COLO829 (cell line): ENCODE results near the gene ZNF440.
"Not testable (repeated sequence)": the region's sequence is repeated elsewhere in the genome, so short reads cannot be mapped to it uniquely, and the experiment has no call there.

Experiments
- DNase-seq: peaks from one replicate; pipeline ENCODE4 v3.0.0; 2012; ENCODE audit warnings: low spot score

The ZNF440 gene

DNA sequence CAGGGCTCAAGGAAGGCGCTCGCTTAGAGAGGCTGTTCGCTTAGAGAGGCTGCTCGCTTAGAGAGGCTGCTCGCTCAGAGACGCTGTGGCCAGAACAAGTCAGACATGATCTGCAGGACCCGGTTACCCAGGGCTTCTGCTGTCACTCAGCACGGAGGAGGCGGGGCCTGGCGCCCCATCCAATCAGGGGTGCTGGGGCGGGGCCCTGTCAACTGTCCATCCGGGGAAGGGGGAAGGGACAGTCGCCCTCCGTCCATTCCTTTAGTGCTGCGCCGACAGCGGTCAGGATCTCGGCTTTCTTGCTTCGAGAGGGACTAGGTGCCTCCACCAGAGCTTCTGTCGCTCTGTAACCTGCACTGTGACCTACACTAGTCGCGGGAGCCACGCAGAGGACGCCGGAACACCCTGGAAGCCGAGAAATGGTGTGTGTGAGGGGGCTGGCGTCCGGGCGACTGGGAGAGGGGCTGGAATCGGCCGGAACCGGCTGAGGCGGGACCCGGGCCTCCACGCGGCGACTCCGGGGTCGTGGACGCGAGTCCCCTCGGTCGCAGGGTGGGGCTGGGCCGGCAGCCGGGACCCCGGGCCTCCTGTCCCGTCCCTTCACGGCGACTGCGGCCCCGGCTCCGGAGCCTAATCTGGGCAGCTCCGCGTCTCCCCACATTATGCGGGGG is at the start of gene ZNF440:
TSS of gene ZNF440 (plus strand) at position 245 of the 671 bp plus-strand sequence. CDS start at position 420, 175 bp downstream.
- DNase-seq, result peak; percentile 89

DNA sequence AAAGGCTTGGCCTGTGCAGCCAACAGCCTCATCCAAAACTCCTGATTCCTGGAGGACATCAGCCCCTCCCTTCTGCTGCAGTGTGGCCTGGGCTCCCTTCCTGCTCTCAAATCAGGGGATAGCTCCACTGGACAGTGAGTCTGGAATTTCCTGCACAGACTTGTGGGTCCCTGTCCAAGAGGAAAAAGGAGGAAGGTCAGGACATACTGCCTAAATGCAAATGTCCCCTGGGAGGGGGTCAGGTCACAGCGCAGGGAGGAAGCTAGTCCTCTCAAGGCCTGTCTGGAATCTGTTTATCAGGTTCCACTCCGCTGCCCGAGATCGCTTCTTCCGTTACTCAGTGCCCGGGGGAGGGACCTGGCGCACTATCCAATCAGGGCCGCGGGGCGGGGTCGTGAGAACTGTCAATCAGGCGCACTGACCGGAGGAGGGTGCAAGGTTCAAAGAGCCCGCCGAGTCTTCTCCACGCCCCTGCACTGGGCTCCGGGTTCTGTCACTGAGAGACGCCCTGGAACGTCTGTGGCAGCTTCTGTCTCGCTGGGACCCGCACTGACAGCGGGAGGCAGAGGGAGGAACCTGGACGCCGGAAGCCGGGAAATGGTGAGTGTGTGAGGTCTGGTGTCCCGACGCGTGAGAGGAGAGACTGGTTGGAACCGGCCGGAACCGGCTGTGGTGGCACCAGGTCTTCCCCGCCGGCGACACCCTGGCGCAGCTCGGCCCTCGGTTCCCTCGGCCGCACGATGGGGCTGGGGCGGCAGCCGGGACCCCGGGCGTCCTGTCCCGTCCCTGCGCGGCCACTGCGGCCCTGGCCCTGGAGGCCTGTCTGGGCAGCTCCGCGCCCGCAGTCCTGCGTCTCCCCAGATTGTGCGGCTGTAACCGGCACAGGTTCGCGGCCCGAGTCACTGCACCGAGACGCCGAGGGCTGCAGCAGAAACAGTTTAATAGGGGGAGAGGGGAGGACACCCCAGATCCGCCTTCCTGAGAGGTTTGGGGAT is 47.2 kb upstream of the ZNF440 start, which contains the start of gene ZNF441:
TSS of gene ZNF441 (plus strand) at position 404 of the 995 bp plus-strand sequence. CDS start at position 598, 194 bp downstream.
- peak; percentile 79 for DNase-seq

DNA sequence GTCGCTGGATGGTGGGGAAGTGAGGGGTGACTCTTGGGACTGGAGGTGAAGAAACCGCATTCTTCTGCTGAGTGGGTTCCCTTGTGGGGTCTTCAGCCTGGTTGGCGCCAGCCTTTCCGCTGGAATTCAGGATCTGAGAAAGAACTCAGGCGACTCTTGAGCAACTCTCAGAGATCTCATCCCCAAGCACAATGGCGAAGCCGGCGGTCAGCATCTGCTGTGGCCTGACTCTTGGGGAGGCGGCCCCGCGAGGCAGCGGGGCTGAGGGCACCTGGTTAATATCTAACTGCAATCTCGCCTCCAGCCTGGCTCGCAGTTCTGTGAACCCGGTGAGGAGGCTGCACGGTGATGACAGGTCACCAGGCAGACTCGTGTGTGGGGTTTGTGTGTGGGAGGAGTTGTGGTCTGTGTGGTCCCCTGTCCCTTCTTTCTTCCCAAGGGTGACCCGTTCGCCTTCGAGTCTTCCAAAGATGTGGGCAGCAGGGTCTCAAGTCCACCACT is 46.4 kb upstream of the ZNF440 start:
- no peak for DNase-seq

DNA sequence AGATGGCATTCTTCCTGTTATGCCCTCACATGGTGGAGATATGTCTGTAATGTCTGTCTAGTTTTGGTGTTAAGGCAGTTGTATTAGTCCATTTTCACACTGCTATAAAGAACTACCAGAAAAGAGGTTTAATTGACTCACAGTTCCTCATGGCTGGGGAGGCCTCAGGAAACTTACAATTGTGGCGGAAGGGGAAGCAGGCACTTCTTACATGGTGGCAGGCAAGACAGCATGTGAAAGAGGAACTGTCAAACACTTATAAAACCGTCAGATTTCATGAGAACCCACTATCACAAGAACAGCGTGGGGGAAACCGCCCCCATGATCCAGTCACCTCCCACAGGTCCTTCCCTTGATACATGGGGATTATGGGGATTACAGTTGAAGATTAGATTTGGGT is 44.1 kb upstream of the ZNF440 start:
- DNase-seq, result no peak

DNA sequence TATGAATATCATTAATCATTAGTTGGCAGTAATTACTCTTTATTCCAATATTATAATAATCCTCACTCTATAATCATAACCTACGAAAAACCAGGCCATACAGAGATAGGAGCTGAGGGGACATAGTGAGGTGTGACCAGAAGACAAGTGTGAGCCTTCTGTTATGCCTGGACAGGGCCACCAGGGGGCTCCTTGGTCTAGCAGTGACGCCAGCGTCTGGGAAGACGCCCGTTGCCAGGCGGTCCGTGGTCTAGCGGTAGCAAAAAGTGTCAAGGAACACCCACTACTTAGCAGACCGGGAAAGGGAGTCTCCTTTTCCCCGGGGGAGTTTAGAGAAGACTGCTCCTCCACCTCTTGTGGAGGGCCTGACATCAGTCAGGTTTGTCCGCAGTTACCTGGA is 42.6 kb upstream of the ZNF440 start:
- DNase-seq, result not testable (repeated sequence)

DNA sequence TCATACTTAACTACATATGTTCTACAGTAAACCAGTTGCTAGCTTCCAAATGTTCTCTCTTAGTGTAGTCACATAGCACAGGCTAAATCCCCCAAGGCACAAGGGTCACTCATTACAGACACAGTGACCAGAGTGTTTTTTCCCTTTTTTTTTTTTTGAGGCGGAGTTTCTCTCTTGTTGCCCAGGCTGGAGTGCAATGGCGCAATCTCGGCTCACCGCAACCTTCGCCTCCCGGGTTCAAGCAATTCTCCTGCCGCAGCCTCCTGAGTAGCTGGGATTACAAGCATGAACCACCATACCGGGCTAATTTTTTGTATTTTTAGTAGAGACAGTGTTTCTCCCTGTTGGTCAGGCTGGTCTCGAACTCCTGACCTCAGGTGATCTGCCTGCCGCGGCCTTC is 37.4 kb upstream of the ZNF440 start:
- DNase-seq, result not testable (repeated sequence)

DNA sequence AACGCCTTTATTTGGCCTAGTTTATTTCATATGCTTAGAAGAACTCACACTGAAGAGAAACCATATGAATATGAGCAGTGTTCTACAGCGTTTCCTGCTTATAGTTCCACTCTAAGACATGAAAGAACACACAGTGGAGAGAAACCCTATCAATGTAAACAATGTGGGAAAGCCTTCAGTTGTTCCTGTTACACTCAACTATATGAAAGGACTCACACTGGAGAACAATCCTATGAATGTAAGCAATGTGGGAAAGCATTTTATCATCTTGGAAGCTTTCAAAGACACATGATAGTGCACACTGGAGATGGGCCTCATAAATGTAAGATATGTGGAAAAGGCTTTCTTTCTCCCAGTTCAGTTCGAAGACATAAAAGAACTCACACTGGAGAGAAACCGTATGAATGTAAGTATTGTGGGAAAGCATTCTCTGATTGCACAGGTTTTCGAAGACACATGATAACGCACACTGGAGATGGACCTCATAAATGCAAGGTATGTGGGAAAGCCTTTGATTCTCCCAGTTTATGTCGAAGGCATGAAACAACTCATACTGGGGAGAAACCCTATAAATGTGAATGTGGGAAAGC is 33.5 kb upstream of the ZNF440 start:
- no peak for DNase-seq

DNA sequence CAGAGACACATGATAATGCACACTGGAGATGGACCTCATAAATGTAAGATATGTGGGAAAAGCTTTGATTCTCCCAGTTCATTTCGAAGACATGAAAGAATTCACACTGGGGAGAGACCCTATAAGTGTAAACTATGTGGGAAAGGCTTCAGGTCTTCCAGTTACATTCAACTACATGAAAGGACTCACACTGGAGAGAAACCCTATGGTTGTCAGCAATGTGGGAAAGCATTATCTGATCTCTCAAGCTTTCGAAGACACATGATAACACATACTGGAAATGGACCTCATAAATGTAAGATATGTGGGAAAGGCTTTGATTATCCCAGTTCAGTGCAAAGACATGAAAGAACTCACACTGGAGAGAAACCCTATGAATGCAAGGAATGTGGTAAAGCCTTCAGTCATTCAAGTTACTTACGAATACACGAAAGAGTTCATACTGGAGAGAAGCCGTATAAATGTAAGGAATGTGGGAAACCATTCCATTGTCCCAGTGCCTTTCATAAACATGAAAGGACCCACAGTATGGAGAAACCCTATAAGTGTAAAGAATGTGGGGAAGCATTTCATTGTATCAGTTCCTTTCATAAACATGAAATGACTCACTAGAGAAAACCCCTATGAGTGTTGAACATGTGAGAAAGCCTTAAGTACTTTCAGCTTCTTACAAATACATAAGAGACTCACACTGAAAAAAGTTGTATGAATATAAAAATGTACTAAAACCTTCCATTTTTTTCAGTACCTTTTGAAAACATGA is 32.6 kb upstream of the ZNF440 start:
- DNase-seq, result no peak

DNA sequence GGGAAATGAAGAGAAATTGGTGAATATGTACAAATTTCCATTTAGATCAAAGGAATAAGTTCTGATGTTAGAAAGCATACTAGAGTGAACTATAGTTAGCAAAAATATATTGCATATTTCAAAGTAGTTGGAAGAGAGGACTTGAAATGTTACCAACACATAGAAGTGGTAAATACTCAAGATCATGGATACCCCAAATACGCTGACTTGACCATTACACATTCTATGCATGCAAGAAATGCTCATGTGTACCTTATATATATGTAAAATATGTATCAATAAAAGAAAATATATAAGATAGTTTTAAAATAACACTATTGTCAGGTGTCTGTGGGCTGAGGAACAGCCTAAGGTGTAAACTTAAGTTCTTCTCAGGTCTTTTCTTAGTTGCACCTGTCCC is 30.3 kb upstream of the ZNF440 start:
- DNase-seq, result no peak

DNA sequence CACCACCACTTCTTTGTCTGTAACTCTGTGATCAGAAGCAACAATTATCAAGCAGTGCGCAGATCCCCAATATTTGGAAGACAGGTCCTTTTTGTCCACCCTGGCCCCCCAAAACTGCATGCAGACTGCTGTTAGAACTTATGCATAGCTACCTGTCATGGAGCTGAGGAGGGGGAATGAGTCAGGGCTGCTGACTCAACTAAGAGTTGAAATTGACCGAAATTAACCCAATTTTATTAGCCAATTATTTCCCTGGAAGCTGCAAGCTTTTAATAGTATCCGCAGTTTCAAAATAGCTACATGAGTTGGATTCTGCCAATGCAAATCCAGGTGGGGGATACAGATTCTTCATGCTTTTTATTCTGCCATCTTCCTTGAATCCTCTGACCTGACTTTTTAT is 29.7 kb upstream of the ZNF440 start:
- DNase-seq, result no peak

DNA sequence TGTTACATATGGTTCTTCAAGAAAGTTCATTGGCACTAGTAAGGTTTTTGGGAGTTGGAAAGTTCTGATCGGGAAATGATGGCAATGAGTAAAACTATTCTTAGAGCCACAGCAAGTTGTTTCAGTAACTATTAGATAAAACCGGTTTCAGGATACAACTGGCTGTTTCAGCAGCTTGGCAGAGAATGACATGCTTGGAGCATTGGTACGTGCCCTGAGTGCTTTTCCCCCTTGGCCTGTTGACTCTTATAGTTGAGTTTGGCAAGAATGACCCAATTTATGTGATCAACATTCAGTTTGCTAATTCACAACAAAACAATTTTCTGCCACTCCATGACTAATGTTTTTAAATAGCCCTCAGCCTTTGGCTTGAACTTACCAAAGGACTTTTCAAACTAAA is 26.5 kb upstream of the ZNF440 start:
- DNase-seq, result no peak

DNA sequence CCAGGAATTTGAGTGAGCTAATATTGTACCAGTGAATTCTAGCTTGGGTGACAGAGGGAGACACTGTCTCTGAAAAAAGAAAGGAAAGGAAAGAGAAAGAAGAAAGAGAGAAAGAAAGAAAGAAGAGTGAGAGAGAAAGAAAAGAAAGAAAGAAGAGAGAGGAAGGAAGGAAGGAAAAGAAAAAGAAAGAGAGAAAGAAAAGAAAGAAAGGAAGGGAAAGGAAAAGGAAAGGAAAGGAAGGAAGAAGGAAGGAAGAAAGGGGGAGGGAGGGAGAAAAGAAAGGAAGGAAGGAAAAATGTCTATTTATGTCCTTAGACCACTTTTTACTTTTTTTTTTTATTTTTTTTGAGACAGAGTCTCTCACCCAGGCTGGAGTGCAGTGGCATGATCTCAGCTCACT is 21.1 kb upstream of the ZNF440 start:
- no peak for DNase-seq

DNA sequence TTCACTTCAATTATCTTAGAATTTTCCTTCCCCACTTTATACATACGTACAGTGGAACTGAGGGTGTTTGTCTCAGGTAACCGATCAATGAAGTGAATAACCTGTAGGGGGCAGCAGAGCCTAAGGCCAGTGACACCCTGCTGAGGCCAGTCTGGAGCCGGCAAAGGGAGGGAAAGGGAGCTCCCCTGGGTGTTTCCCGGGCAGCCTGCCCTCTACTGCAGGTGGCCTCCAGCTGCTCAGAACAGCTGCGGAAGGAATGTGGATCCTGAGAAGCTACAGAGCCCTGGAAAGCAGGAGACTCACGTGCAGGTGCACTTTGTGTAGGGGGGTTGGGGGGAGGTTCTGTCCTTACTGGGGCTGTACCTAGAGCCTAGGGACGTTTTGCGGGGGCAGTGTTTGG is 16.6 kb upstream of the ZNF440 start:
- peak; percentile 70 for DNase-seq

DNA sequence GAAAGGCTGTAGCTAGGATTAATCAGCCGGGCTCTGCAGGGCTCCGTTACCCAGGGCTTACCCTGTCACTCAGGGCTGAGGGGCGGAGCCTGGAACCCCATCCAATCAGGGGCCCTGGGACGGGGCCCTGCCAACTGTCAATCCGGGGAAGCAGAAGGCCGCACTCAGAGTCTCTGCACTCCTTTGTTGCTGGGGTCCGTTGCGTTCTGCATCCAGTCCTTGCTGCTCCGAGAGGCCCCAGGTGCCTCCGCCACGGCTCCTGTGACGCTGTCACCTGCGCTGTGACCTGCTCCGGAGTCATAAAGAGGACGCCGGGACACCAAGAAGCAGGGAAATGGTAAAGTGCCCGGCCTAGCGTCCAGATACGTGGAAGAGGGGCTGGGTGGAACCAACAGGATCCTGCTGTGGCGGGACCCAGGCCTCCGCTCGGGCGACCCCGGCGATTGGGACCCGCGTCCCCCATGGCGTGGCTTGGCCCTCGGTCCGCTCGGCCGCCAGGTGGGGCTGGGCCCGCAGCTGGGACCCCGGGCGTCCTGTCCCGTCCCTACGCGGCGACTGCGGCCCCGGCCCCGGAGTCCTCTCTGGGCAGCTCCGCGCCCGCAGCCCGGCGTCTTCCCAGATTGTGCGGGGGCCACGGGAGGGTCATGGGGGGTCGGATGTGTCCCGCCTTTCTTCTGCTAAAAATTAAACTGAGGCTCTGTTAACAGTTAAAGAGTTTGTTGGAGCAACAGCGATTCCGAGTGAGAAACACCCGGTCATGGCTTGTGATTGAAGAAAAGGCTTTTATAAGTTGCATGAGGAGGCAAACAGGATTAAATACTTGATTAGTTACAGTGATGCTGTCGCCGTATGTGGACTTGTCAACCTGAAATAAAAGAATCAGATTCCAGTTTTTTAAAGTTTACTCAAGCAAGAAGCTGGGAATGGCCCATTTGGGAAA is 15.4 kb upstream of the ZNF440 start, which contains the start of gene ZNF491:
TSS of gene ZNF491 (plus strand) at position 133 of the 940 bp plus-strand sequence. CDS start 7,431 bp downstream, outside the sequence.
- peak; percentile 41 for DNase-seq

DNA sequence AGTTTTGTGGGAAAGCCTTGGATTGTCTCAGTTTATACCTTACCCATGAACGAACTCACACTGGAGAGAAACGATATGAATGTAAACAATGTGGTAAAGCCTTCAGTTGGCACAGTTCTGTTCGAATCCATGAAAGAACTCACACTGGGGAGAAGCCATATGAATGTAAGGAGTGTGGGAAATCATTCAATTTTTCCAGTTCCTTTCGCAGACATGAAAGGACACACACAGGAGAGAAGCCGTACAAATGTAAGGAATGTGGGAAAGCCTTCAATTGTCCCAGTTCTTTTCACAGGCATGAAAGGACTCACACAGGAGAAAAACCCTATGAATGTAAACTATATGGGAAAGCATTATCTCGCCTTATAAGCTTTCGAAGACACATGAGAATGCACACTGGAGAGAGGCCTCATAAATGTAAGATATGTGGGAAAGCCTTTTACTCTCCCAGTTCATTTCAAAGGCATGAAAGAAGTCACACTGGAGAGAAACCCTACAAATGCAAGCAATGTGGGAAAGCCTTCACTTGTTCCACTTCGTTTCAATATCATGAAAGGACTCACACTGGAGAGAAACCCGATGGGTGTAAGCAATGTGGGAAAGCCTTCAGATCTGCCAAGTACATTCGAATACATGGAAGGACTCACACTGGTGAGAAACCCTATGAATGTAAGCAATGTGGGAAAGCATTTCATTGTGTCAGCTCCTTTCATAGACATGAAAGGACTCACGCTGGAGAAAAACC is 7.5 kb upstream of the ZNF440 start:
- no peak for DNase-seq

DNA sequence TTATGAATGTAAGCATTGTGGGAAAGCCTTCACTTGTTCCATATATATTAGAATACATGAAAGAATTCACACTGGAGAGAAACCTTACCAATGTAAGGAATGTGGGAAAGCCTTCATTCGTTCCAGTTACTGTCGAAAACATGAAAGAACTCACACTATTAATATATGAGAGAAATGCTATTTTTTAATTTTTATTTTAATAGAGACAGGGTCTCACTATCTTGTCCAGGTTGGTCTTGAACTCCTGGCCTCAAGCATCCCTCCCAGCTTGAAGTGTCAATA is 7.0 kb upstream of the ZNF440 start:
- no peak for DNase-seq

DNA sequence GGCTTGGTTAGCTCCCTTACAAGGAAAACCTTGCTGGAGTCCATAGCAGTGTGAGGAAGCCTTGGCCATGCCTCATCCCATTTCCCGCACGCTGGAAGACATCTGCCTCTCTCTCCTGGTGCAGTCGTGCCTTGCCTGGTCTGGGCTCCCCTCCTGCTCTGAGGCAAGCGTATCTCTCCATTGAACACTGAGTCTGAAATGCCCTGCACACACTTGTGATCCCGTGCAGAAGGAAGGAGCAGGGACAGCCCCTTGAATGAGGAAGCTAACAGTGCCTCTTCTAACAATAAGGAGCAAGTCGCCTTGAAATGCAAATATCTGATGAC is 407 bp upstream of the ZNF440 start:
- no peak for DNase-seq

DNA sequence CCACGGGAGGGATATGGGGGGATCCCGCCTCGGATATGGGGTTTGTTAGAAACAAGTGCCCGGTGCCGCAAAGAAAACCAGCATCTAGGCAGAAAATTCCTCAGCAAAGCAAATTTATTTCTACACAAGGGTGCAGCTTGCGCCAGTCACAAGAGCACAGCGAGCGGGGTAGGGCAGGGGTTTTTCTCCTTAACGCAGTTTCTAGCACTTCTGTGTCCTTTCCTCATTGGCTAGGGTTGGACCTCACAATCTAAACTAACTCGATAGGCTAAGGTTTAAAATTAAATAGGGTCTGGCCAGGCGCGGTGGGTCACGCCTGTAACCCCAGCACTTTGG is 595 bp downstream of the ZNF440 start:
- no peak for DNase-seq

DNA sequence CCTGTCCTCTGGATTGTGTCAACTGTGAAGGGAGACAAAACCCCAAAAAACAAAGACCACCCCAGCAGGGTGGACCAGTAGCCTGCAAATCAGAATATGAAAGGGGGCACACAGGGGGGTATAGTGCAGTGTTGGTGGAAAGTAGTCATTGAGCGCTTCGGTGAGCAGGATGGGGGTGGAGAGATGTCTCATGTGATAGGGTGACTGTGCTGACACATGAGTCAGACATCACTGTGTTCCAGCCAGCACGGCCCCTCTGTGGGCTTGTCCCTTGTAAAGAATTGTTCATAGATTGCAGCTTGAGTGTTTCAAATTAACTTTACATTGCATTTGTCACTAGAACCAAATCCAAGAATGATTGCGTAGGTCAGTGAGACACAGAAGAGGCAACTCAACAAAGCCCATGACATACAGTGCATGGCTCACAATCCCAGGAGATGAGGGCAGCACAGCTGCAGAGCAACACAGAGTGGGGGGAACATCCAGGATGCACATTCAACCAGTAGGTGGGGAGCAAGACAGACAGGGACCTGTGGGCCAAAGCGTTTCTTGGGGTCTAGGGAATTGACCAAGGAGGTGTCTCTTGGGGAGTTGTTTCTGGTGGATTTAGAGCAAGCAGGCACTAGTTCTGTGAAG is 7.5 kb downstream of the ZNF440 start:
- DNase-seq, result no peak
